ENCODE measurements around the gene ADARB1.

ADARB1 gene

GRCh38 chr21:45208627-45208951, 134.2 kb downstream of the ADARB1 start:
- POLR2A ChIA-PET, result no interaction called here
- CTCF ChIA-PET, result no interaction called here
- DNase-seq (ENCODE audit: extremely low spot score), result no peak
- TF ChIP-seq HDGF (IDR thresholded peaks at IDR 0.05; ENCODE audit: borderline replicate concordance), result no peak
- no peak for TF ChIP-seq BHLHE40 (IDR thresholded peaks at IDR 0.05; ENCODE audit: borderline replicate concordance)
- TF ChIP-seq NFRKB (IDR thresholded peaks at IDR 0.05), result no peak
- TF ChIP-seq, protein P1, sequence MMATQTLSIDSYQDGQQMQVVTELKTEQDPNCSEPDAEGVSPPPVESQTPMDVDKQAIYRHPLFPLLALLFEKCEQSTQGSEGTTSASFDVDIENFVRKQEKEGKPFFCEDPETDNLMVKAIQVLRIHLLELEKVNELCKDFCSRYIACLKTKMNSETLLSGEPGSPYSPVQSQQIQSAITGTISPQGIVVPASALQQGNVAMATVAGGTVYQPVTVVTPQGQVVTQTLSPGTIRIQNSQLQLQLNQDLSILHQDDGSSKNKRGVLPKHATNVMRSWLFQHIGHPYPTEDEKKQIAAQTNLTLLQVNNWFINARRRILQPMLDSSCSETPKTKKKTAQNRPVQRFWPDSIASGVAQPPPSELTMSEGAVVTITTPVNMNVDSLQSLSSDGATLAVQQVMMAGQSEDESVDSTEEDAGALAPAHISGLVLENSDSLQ (IDR thresholded peaks at IDR 0.05), result no peak
- no peak for TF ChIP-seq FOXK2 (IDR thresholded peaks at IDR 0.05)

- no peak for TF ChIP-seq FOXA1 (IDR thresholded peaks at IDR 0.05)
- TF ChIP-seq ZNF384 (IDR thresholded peaks at IDR 0.05), result no peak
- no peak for TF ChIP-seq CTBP1 (IDR thresholded peaks at IDR 0.05; ENCODE audit: borderline replicate concordance)
- POLR2A ChIA-PET, result no interaction called here
- DNase-seq (ENCODE audit: extremely low spot score), result no peak
- CTCF ChIA-PET, result no interaction called here
Measured at GRCh38 chr21:45209046-45209445, 134.7 kb downstream of the ADARB1 start.

- TF ChIP-seq ZNF384 (IDR thresholded peaks at IDR 0.05), result no peak
- TF ChIP-seq TARDBP (IDR thresholded peaks at IDR 0.05), result no peak
- ChIA-PET POLR2A (no interaction called here), CTCF (no interaction called here)
- no peak for DNase-seq (ENCODE audit: extremely low spot score)
Measured at GRCh38 chr21:45209685-45210284, 135.4 kb downstream of the ADARB1 start.

- no peak for DNase-seq (ENCODE audit: extremely low spot score)
- ChIA-PET POLR2A (interaction anchor here (1.1 kb wide), 1 partner anchor 11 kb away, joined by 4 read pairs; no protein-coding TSS in a partner anchor), CTCF (no interaction called here)
- TF ChIP-seq ARNT (IDR thresholded peaks at IDR 0.05) (no peak), ZNF384 (IDR thresholded peaks at IDR 0.05) (no peak), FOXA1 (IDR thresholded peaks at IDR 0.05) (no peak), L3MBTL2 (conservative IDR thresholded peaks at IDR 0.05) (no peak), NFRKB (IDR thresholded peaks at IDR 0.05) (no peak), FOXM1 (IDR thresholded peaks at IDR 0.05; ENCODE audit: borderline replicate concordance) (no peak), ELF4 (IDR thresholded peaks at IDR 0.05) (no peak)
Measured at GRCh38 chr21:45210461-45210983, 136.1 kb downstream of the ADARB1 start.

- CTCF ChIA-PET, result no interaction called here
- POLR2A ChIA-PET, result interaction anchor here (1.1 kb wide), 1 partner anchor 10 kb away, joined by 4 read pairs; no protein-coding TSS in a partner anchor
- peak; percentile 48 for DNase-seq (ENCODE audit: extremely low spot score)
- TF ChIP-seq SUZ12 (IDR thresholded peaks at IDR 0.05), result no peak
Measured at GRCh38 chr21:45211661-45212060, 137.3 kb downstream of the ADARB1 start.

DNA sequence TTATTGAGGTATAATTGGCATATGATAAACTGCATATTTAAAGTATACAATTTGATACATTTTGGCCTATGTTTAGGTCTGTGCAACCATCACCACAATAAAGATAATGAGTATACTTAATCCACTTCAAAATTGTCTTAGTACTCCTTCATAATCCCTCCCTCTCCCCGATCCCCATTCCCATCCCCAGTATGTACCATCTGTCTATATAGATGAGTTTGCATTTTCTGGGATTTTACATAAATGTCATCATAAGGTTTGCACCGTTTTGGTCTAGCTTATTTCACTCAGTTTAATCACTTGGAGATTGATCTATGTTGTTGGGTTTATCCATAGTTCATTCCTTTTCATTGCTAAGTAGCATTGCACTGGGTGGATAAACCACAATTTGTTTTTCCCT, 139.0 kb downstream of the ADARB1 start:
- CTCF ChIA-PET, result no interaction called here
- no peak for DNase-seq (ENCODE audit: extremely low spot score)
- TF ChIP-seq, protein P1 (IDR thresholded peaks at IDR 0.05), result no peak
- TF ChIP-seq FOXK2 (IDR thresholded peaks at IDR 0.05) (no peak), HDGF (IDR thresholded peaks at IDR 0.05; ENCODE audit: borderline replicate concordance) (no peak), ARNT (IDR thresholded peaks at IDR 0.05) (no peak), CTBP1 (IDR thresholded peaks at IDR 0.05; ENCODE audit: borderline replicate concordance) (no peak), BHLHE40 (IDR thresholded peaks at IDR 0.05; ENCODE audit: borderline replicate concordance) (no peak), L3MBTL2 (conservative IDR thresholded peaks at IDR 0.05) (no peak)
- POLR2A ChIA-PET, result no interaction called here

DNA sequence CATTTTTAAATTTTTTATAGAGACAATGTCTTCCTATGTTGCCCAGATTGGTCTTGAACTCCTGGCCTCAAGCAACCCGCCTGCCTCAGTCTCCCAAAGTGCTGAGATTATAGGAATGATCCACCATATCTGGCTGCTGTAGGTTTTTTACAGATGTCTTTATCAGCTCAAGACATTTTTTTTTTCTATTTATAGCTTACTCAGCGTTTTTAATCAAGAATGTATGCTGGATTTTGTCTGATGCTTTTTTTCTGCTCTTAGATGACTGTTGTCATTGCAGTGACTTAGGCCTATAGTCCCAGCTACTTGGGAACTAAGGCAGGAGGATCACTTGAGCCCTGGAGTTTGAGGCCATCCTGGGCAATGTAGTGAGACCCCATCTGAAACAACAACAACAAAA, 140.8 kb downstream of the ADARB1 start:
- DNase-seq (ENCODE audit: extremely low spot score), result no peak
- ChIA-PET POLR2A (no interaction called here), CTCF (no interaction called here)
- TF ChIP-seq FOXA1 (IDR thresholded peaks at IDR 0.05) (no peak), FOXK2 (IDR thresholded peaks at IDR 0.05) (no peak), ZNF384 (IDR thresholded peaks at IDR 0.05) (no peak), TARDBP (IDR thresholded peaks at IDR 0.05) (no peak), FOXM1 (IDR thresholded peaks at IDR 0.05; ENCODE audit: borderline replicate concordance) (no peak), LEF1 (IDR thresholded peaks at IDR 0.05; ENCODE audit: borderline replicate concordance) (no peak), SP1 (IDR thresholded peaks at IDR 0.05) (no peak)

- ChIA-PET CTCF (no interaction called here), POLR2A (no interaction called here)
- no peak for TF ChIP-seq SUZ12 (IDR thresholded peaks at IDR 0.05)
- no peak for TF ChIP-seq FOXK2 (IDR thresholded peaks at IDR 0.05)
- no peak for TF ChIP-seq ARNT (IDR thresholded peaks at IDR 0.05)
- TF ChIP-seq HDGF (IDR thresholded peaks at IDR 0.05; ENCODE audit: borderline replicate concordance), result no peak
- no peak for TF ChIP-seq ZNF384 (IDR thresholded peaks at IDR 0.05)
- no peak for TF ChIP-seq SP1 (IDR thresholded peaks at IDR 0.05)
- TF ChIP-seq L3MBTL2 (conservative IDR thresholded peaks at IDR 0.05), result no peak
- TF ChIP-seq ELF4 (IDR thresholded peaks at IDR 0.05), result no peak
- no peak for TF ChIP-seq FOXM1 (IDR thresholded peaks at IDR 0.05; ENCODE audit: borderline replicate concordance)
- TF ChIP-seq, protein P1 (IDR thresholded peaks at IDR 0.05), result no peak
- TF ChIP-seq BHLHE40 (IDR thresholded peaks at IDR 0.05; ENCODE audit: borderline replicate concordance), result no peak
- no peak for TF ChIP-seq CTBP1 (IDR thresholded peaks at IDR 0.05; ENCODE audit: borderline replicate concordance)
- no peak for TF ChIP-seq FOXA1 (IDR thresholded peaks at IDR 0.05)
- no peak for TF ChIP-seq NFRKB (IDR thresholded peaks at IDR 0.05)
- TF ChIP-seq TARDBP (IDR thresholded peaks at IDR 0.05), result no peak
- no peak for TF ChIP-seq LEF1 (IDR thresholded peaks at IDR 0.05; ENCODE audit: borderline replicate concordance)
- no peak for DNase-seq (ENCODE audit: extremely low spot score)
Measured at GRCh38 chr21:45217010-45217409, 142.6 kb downstream of the ADARB1 start.

Measured in HEK293T (cell line).